Dedifferentiated amniotic fluid mesenchymal stem cell (primary cell): ENCODE data around the gene IFTAP.
"Not testable (repeated sequence)": the region's sequence is repeated elsewhere in the genome, so short reads cannot be mapped to it uniquely, and the experiment has no call there.

Experiments
- DNase-seq: peaks from one replicate; pipeline ENCODE4 v3.0.0-alpha.2; 2016; ENCODE audit errors: extremely low spot score

IFTAP gene, protein sequence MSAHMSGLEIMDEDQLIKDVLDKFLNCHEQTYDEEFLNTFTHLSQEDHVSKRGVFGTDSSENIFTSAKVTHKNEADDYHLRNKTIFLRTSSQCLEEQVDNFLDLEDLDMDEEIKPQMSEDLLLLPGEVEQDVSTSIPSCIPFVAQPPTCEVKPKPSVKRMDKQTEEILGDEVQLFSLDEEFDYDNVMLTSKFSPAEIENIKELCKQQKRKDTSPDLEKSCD

GRCh38 chr11:36594316-36594989, at the start of gene IFTAP:
Gene IFTAP, plus strand, starts transcription at chr11:36594502. Its CDS starts 15,602 bp downstream, at chr11:36610104.
- DNase-seq: peak; percentile 95

GRCh38 chr11:36550385-36551115, 43.8 kb upstream of the IFTAP start:
- DNase-seq: no peak

GRCh38 chr11:36557390-36557789, 36.9 kb upstream of the IFTAP start:
- not testable (repeated sequence) for DNase-seq

- DNase-seq: no peak
Observed at GRCh38 chr11:36557991-36558390, 36.3 kb upstream of the IFTAP start.

DNA sequence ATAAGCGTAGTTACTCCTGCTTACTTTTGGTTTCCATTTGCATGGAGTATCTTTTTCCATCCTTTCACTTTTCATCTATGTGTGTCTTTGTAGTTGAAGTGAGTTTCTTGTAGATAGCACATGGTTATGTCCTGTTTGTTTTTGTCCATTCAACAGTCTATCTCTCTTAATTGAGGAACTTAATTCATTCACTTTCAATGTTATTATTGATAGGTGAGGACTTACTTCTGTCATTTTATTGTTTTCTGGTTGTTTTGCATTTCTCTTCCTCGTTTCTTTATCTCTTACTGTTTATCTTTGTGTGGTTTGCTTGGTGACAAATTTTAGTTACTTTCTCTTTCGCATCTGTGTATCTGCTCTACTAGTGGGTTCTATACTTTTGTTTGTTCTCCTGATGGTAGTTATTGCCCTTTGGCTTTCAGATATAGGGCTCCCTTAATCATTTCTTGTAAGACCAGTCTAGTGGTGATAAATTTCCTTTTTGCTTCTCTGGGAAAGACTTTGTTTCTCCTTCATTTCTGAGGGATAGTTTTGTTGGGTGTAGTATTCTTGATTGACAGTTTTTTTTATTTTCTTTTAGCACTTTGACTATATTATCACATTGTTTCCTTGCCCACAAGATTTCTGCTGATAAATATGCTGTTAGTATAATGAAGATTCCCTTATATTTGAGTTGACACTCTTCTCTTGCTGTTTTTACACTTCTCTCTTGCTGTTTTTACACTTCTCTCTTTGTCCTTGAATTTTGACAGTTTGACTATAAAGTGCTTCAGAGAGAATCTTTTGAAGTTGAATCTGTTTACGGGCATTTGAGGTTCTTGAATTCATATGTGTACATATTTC, 35.5 kb upstream of the IFTAP start:
- DNase-seq: no peak

- DNase-seq: peak; percentile 77
Observed at GRCh38 chr11:36564376-36565030, 29.8 kb upstream of the IFTAP start.

- no peak for DNase-seq
Observed at GRCh38 chr11:36565031-36565610, 29.2 kb upstream of the IFTAP start.

DNA sequence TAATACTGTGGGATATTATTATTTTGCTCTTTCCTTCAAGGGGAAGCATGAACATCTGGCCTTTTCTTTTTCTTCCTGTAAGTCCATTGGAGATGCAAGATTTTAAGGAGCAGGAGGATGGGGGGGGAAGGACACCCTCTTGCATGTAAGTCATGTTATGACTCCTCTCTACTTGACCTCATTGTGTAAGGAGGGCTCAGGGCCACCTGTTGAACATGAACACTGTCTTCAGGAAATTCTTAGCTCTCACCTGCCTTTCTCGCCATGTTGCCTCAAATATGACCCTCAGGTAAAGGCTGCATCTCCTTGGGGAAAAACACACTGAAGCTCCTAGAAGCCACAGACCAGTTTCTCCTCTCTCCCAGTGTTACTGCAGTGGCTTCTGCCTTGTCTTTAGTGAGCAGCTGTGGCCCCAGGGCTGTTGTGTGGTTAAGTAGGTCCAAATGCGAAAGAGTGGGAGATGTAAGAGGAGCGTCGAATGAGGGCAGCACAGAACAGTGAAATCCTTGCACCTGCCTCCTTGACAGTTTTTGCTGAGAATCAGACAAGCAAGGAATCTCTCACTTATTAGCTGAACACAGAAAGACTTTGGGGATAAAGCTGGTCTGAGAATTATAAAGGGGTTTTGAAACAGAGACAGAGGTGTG, 27.8 kb upstream of the IFTAP start:
- DNase-seq: no peak

DNA sequence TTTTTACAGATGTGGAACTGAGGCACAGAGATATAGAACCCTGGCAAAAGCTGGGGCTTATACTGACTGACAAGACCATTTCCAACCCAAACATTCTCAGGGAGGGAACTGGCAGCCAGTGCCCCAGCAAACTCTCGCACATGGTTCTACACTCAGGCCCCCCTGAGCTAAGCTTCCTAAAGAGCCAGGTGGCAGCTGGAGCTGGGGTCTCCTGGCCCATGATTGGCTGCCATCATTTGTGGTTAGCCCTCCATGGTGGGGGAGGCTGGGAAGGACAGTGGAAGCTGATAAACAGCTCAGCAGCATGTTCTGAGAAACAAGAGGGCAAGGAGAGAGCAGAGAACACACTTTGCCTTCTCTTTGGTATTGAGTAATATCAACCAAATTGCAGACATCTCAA, 26.6 kb upstream of the IFTAP start, which contains the start of gene RAG1:
RAG1 (plus strand) TSS at position 314 of the 400 bp plus-strand sequence. CDS start 5,298 bp downstream, outside the sequence.
- DNase-seq: no peak

- no peak for DNase-seq
Observed at GRCh38 chr11:36569095-36569494, 25.2 kb upstream of the IFTAP start.

- no peak for DNase-seq
Observed at GRCh38 chr11:36574486-36574885, 19.8 kb upstream of the IFTAP start.

- no peak for DNase-seq
Observed at GRCh38 chr11:36577373-36577772, 16.9 kb upstream of the IFTAP start.

GRCh38 chr11:36577859-36578258, 16.4 kb upstream of the IFTAP start:
- peak; percentile 65 for DNase-seq

DNA sequence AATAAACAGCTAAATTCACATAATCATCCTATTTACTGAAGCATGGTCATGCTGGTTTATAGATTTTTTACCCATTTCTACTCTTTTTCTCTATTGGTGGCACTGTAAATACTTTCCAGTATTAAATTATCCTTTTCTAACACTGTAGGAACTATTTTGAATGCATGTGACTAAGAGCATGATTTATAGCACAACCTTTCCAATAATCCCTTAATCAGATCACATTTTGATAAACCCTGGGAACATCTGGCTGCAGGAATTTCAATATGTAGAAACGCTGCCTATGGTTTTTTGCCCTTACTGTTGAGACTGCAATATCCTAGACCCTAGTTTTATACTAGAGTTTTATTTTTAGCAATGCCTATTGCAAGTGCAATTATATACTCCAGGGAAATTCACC, 15.8 kb upstream of the IFTAP start:
- no peak for DNase-seq

DNA sequence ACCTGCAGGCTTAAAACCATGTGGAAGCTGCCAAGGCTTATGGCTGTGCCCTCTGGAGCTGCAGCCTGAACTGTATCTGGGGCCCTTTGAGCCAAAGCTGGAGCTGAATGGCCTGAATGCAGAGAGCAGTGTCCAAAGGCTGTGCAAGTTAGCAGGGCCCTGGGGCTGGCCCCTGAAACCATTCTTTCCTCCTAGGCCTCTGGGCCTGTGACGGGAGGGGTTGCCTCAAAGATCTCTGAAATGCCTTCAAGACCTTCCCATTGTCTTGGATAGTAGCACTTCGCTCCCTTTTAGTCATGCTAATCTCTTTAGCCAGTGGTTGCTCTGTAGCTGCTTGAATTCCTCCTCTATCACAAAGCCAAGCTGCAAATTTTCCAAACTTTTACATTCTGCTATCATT, 12.8 kb upstream of the IFTAP start:
- no peak for DNase-seq

DNA sequence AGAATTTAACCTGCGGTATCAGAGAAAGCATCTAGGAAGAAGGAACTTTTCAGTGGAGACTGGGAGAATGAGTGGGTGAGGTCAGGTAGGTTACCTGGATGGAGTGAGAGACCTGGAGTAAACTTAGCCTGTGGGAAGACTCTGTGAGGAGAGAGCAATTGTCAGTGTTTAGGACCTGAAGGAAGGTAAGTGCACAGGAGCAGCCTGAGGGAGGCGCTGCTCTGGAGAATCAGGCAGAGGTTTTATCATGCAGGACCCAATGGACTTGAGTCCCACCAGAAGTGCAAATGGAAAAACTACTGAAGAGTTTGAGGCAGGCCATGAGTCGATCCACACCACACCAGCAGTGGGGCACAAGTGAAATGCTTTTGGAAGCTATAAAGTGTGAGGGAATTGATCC, 10.6 kb upstream of the IFTAP start:
- no peak for DNase-seq

DNA sequence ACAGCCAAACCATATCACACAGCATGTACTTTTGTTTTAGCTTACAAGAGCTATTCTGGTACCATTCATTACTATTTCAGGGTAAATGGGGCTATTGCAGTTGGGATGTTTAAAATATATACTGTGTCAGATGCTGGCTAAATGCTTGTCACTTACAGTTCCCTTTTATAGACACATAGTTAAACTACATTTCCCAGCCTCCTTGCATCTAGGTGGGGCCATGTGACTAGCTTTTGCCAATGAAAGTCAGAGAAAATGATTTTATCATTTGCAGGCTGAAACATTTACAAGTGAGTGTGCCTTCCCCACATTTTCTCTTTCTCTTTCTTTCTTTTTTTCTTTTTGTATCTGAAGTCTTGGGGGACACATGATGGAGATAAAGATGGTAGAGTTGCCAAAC, 7.8 kb upstream of the IFTAP start:
- no peak for DNase-seq

DNA sequence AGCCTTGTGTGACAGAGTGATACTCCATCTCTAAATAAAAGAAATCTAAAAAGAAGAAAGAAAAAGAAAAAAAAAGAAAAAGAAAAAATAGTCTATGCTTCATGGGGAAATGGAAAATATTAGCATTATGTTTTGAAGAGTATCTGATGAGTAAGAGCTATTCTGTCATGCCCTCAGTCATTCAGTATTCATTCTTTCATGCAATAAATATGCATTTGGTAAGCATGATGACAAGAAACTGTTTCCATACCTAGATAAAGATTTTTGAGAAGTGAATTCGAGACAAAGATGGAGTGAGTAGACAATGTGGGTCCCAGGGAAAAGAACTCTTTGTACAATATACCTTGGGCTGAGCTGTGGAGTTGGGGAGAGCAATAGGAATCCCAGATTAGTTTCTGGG, 6.2 kb upstream of the IFTAP start:
- DNase-seq: no peak

GRCh38 chr11:36590513-36590912, 3.8 kb upstream of the IFTAP start:
- DNase-seq: no peak

DNA sequence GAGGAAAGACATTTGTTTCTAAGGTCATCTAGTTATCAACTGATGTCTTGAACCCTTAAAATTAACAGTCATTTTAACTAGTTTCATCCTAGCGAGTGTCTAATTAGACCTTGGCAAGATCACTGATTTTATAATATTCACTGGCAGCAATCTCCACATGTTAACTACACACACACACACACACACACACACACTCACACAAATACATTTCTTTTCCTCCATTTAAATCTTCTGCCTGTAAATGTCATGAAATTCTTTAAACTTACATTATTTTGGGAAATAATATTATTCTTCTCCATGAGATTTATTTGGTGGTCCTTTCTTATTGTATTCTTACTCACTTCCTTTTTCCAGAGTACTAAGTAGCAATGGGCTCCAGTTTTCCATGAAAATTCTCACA, 2.9 kb upstream of the IFTAP start:
- no peak for DNase-seq

GRCh38 chr11:36596880-36597279, 2.6 kb downstream of the IFTAP start:
- no peak for DNase-seq
